CD4-positive, CD25-positive, alpha-beta regulatory T cell (primary cell): Measurements from ENCODE around the gene THY1. TPM values are rescaled to one million over a fixed set of nuclear protein-coding genes. Genes with fewer than 3 reads are reported as not detected.
"Not testable (repeated sequence)": the region's sequence is repeated elsewhere in the genome, so short reads cannot be mapped to it uniquely, and the experiment has no call there.

ENCODE experiments used
- ATAC-seq, 2 donors: fragments of 150-1000 bp; cut with Tn5 transposase; one replicate each; pipeline ENCODE4 v1.10.0; 2021; ENCODE audit warnings: low read depth in 2 of 2, moderate number of reproducible peaks in 2 of 2, moderate library complexity in 1 of 2
- DNase-seq, 3 donors: peaks; one replicate each; pipeline versions ENCODE4 v3.0.0 to v3.0.0-alpha.2; 2012 to 2022; ENCODE audit warnings: mixed read lengths in 1 of 3
- H3K27ac ChIP-seq: one replicate; pipeline ENCODE4 v1.7.0; 2013; ENCODE audit warnings: mild to moderate bottlenecking, low read length; ENCODE audit not compliant: insufficient read depth, poor library complexity, severe bottlenecking
- H3K27me3 ChIP-seq: one replicate; pipeline ENCODE4 v1.7.0; 2013; ENCODE audit warnings: low read length; ENCODE audit not compliant: control insufficient read depth, insufficient read depth
- H3K36me3 ChIP-seq: one replicate; pipeline ENCODE4 v1.7.0; 2013; ENCODE audit warnings: mild to moderate bottlenecking, low read length, moderate library complexity; ENCODE audit not compliant: control insufficient read depth, insufficient read depth
- H3K4me1 ChIP-seq: 2 replicates; pipeline ENCODE4 v1.7.0; 2013; ENCODE audit warnings: mild to moderate bottlenecking, low read length; ENCODE audit not compliant: insufficient read depth, control insufficient read depth, poor library complexity, severe bottlenecking
- H3K4me3 ChIP-seq: one replicate; pipeline ENCODE4 v1.7.0; 2013; ENCODE audit warnings: low read depth, mild to moderate bottlenecking, low read length, moderate library complexity
- H3K9me3 ChIP-seq, 2 experiments: 1 replicate in 1 of 2; 2 replicates in 1 of 2; pipeline ENCODE4 v1.7.0; 2013; ENCODE audit warnings: low read length in 2 of 2, mild to moderate bottlenecking in 1 of 2, moderate library complexity in 1 of 2; ENCODE audit not compliant: control insufficient read depth in 2 of 2
- H3K27ac Mint-ChIP-seq, 3 donors: one replicate each; pipeline ENCODE4 v1.8.0; 2020 to 2022; ENCODE audit warnings: mild to moderate bottlenecking in 3 of 3, mixed read lengths in 3 of 3, moderate library complexity in 2 of 3
- H3K27me3 Mint-ChIP-seq: one replicate; pipeline ENCODE4 v1.8.0; 2022; ENCODE audit warnings: mild to moderate bottlenecking, mixed read lengths
- H3K36me3 Mint-ChIP-seq: one replicate; pipeline ENCODE4 v1.8.0; 2020; ENCODE audit warnings: mixed read lengths
- H3K4me1 Mint-ChIP-seq, 4 donors: one replicate each; pipeline ENCODE4 v1.8.0; 2020 to 2022; ENCODE audit warnings: mixed read lengths in 4 of 4, mild to moderate bottlenecking in 1 of 4
- H3K4me3 Mint-ChIP-seq, 4 donors: one replicate each; pipeline ENCODE4 v1.8.0; 2020 to 2022; ENCODE audit warnings: mild to moderate bottlenecking in 4 of 4, mixed read lengths in 4 of 4, moderate library complexity in 3 of 4
- H3K9me3 Mint-ChIP-seq, 7 donors: one replicate each; pipeline ENCODE4 v1.8.0; 2020 to 2022; ENCODE audit warnings: mixed read lengths in 7 of 7, mild to moderate bottlenecking in 3 of 7, moderate library complexity in 2 of 7
- polyA plus RNA-seq, 4 donors: library from polyadenylated mRNA; unstranded; fragments of 300-500 nt; fragmentation: Illumina TruSeq; gene quantifications; one replicate each; pipeline ENCODE4 v1.2.3, GENCODE V29; 2021
- total RNA-seq: library from RNA; stranded (reverse); gene quantifications from one replicate; pipeline ENCODE4 v1.2.3, GENCODE V29; 2022

Gene THY1
- total and polyA plus RNA-seq, 5 donors from 2014 or later, result not detected

GRCh38 chr11:119409731-119410130, 13.2 kb downstream of the THY1 start:
- H3K27me3 ChIP-seq, result no peaks in the 10 kb centered on the region
- ATAC-seq, result no peak

GRCh38 chr11:119406005-119406404, 17.0 kb downstream of the THY1 start:
- no peak overlapping the region for H3K4me3 Mint-ChIP-seq
- Histone ChIP-seq H3K36me3 (no peaks in the 10 kb centered on the region), H3K9me3 (no peaks in the 10 kb centered on the region), H3K4me3 (no peak overlapping the region), H3K4me1 (no peaks in the 10 kb centered on the region), H3K27me3 (no peaks in the 10 kb centered on the region), H3K27ac (no peak overlapping the region)
- peaks cover 13% of the 10 kb centered on the region for H3K27me3 Mint-ChIP-seq
- peaks cover 0 to 5% (median 0%) of the 10 kb centered on the region in 7 donors for H3K9me3 Mint-ChIP-seq
- ATAC-seq (no peak), DNase-seq (no peak)
- H3K36me3 Mint-ChIP-seq, result no peaks in the 10 kb centered on the region
- H3K4me1 Mint-ChIP-seq, result no peaks in the 10 kb centered on the region
- H3K27ac Mint-ChIP-seq, result no peak overlapping the region

More at GRCh38 chr11:119409731-119410130, 13.2 kb downstream of the THY1 start:
- H3K36me3 Mint-ChIP-seq, result no peaks in the 10 kb centered on the region
- Histone ChIP-seq H3K36me3 (no peaks in the 10 kb centered on the region), H3K4me3 (no peak overlapping the region), H3K9me3 (peaks cover 0 to 2% of the 10 kb centered on the region in 2 experiments), H3K27ac (no peak overlapping the region), H3K4me1 (no peaks in the 10 kb centered on the region)
- DNase-seq, result no peak
- no peak overlapping the region for H3K4me3 Mint-ChIP-seq
- peaks cover 15% of the 10 kb centered on the region for H3K27me3 Mint-ChIP-seq
- no peaks in the 10 kb centered on the region for H3K4me1 Mint-ChIP-seq
- peaks cover 0 to 7% (median 1%) of the 10 kb centered on the region in 7 donors for H3K9me3 Mint-ChIP-seq
- H3K27ac Mint-ChIP-seq, result no peak overlapping the region

GRCh38 chr11:119405448-119405847, 17.5 kb downstream of the THY1 start:
- Mint-ChIP-seq H3K27me3 (peaks cover 14% of the 10 kb centered on the region), H3K9me3 (peaks cover 0 to 10% (median 0%) of the 10 kb centered on the region in 7 donors)
- not testable (repeated sequence) for H3K4me3 Mint-ChIP-seq, ATAC-seq, H3K27me3 ChIP-seq, H3K36me3 Mint-ChIP-seq, H3K36me3 ChIP-seq, H3K9me3 ChIP-seq, H3K4me3 ChIP-seq, H3K27ac ChIP-seq, H3K4me1 Mint-ChIP-seq, H3K27ac Mint-ChIP-seq, H3K4me1 ChIP-seq, DNase-seq

GRCh38 chr11:119404872-119405271, 18.1 kb downstream of the THY1 start:
- no peak overlapping the region for H3K27ac Mint-ChIP-seq
- DNase-seq (no peak), ATAC-seq (no peak)
- Histone ChIP-seq H3K36me3 (no peaks in the 10 kb centered on the region), H3K27ac (no peak overlapping the region), H3K9me3 (peaks cover 0 to 9% of the 10 kb centered on the region in 2 experiments), H3K4me3 (no peak overlapping the region), H3K27me3 (no peaks in the 10 kb centered on the region), H3K4me1 (no peaks in the 10 kb centered on the region)
- no peaks in the 10 kb centered on the region for H3K36me3 Mint-ChIP-seq
- H3K4me3 Mint-ChIP-seq, result no peak overlapping the region
- no peaks in the 10 kb centered on the region for H3K4me1 Mint-ChIP-seq
- H3K9me3 Mint-ChIP-seq, result peaks cover 0 to 13% (median 0%) of the 10 kb centered on the region in 7 donors
- peaks cover 18% of the 10 kb centered on the region for H3K27me3 Mint-ChIP-seq

- Mint-ChIP-seq H3K4me3 (no peak overlapping the region), H3K27ac (no peak overlapping the region), H3K27me3 (peaks cover 26% of the 10 kb centered on the region), H3K36me3 (no peaks in the 10 kb centered on the region), H3K9me3 (peaks cover 0 to 29% (median 12%) of the 10 kb centered on the region in 7 donors), H3K4me1 (no peaks in the 10 kb centered on the region)
- ATAC-seq, result no peak
- Histone ChIP-seq H3K27ac (no peak overlapping the region), H3K36me3 (no peaks in the 10 kb centered on the region), H3K4me1 (no peaks in the 10 kb centered on the region), H3K9me3 (peaks cover 10 to 21% of the 10 kb centered on the region in 2 experiments), H3K27me3 (peaks cover 5% of the 10 kb centered on the region), H3K4me3 (no peak overlapping the region)
- DNase-seq, result no peak
Observed at GRCh38 chr11:119403021-119403420, 20.0 kb downstream of the THY1 start.

GRCh38 chr11:119402470-119402869, 20.5 kb downstream of the THY1 start:
- Mint-ChIP-seq H3K4me1 (no peaks in the 10 kb centered on the region), H3K9me3 (peaks cover 3 to 33% (median 13%) of the 10 kb centered on the region in 7 donors), H3K36me3 (no peaks in the 10 kb centered on the region), H3K27ac (no peak overlapping the region), H3K4me3 (no peak overlapping the region), H3K27me3 (peaks cover 26% of the 10 kb centered on the region)
- DNase-seq, result no peak
- Histone ChIP-seq H3K27ac (no peak overlapping the region), H3K27me3 (peaks cover 5% of the 10 kb centered on the region), H3K4me1 (no peaks in the 10 kb centered on the region), H3K9me3 (peaks cover 15 to 25% of the 10 kb centered on the region in 2 experiments), H3K4me3 (no peak overlapping the region), H3K36me3 (no peaks in the 10 kb centered on the region)
- no peak for ATAC-seq

GRCh38 chr11:119400860-119401259, 22.1 kb downstream of the THY1 start:
- H3K4me3 ChIP-seq, result no peak overlapping the region
- DNase-seq (no peak), ATAC-seq (no peak)
- Mint-ChIP-seq H3K27me3 (peaks cover 26% of the 10 kb centered on the region), H3K27ac (no peak overlapping the region), H3K4me3 (no peak overlapping the region), H3K9me3 (peaks cover 6 to 33% (median 12%) of the 10 kb centered on the region in 7 donors), H3K4me1 (no peaks in the 10 kb centered on the region), H3K36me3 (no peaks in the 10 kb centered on the region)
- peaks cover 8% of the 10 kb centered on the region for H3K27me3 ChIP-seq
- H3K4me1 ChIP-seq, result no peaks in the 10 kb centered on the region
- H3K9me3 ChIP-seq, result peaks cover 16 to 25% of the 10 kb centered on the region in 2 experiments
- no peak overlapping the region for H3K27ac ChIP-seq
- H3K36me3 ChIP-seq, result no peaks in the 10 kb centered on the region

- Mint-ChIP-seq H3K36me3 (no peaks in the 10 kb centered on the region), H3K27me3 (peaks cover 35% of the 10 kb centered on the region), H3K27ac (no peak overlapping the region), H3K4me3 (no peak overlapping the region), H3K4me1 (no peaks in the 10 kb centered on the region), H3K9me3 (peaks cover 8 to 33% (median 9%) of the 10 kb centered on the region in 7 donors)
- Histone ChIP-seq H3K36me3 (no peaks in the 10 kb centered on the region), H3K27ac (no peak overlapping the region), H3K27me3 (peaks cover 10% of the 10 kb centered on the region), H3K4me1 (no peaks in the 10 kb centered on the region), H3K4me3 (no peak overlapping the region), H3K9me3 (peaks cover 16 to 25% of the 10 kb centered on the region in 2 experiments)
- DNase-seq (no peak), ATAC-seq (no peak)
Observed at GRCh38 chr11:119397740-119398139, 25.2 kb downstream of the THY1 start.
